ENCODE measurements around the gene GPS1.

The GPS1 gene

GRCh38 chr17:82014971-82015310 lies 36.8 kb upstream of the GPS1 start:
- DNase-seq, result no peak

GRCh38 chr17:82015311-82015971 lies 36.3 kb upstream of the GPS1 start:
- DNase-seq, result no peak

- no peak for DNase-seq
Measured at GRCh38 chr17:82016061-82016874, 35.4 kb upstream of the GPS1 start.

- DNase-seq, result no peak
Measured at GRCh38 chr17:82016875-82017459, 34.7 kb upstream of the GPS1 start.

GRCh38 chr17:82017612-82018151 lies 34.0 kb upstream of the GPS1 start:
- no peak for DNase-seq

- no peak for DNase-seq
Measured at GRCh38 chr17:82018152-82018988, 33.3 kb upstream of the GPS1 start.

- no peak for DNase-seq
Measured at GRCh38 chr17:82018989-82019689, 32.6 kb upstream of the GPS1 start.

GRCh38 chr17:82019690-82020571 lies 31.8 kb upstream of the GPS1 start:
- DNase-seq, result peak; percentile 51

- DNase-seq, result no peak
Measured at GRCh38 chr17:82020572-82021106, 31.1 kb upstream of the GPS1 start.

- peak; percentile 41 for DNase-seq
Measured at GRCh38 chr17:82021107-82021899, 30.4 kb upstream of the GPS1 start.

GRCh38 chr17:82021900-82022309 lies 29.8 kb upstream of the GPS1 start:
- DNase-seq, result no peak

- no peak for DNase-seq
Measured at GRCh38 chr17:82022310-82022980, 29.3 kb upstream of the GPS1 start, which contains the start of gene CENPX. Gene CENPX (minus strand): TSS chr17:82022878. CDS start chr17:82022861, 17 bp downstream.

GRCh38 chr17:82022981-82023446 lies 28.7 kb upstream of the GPS1 start, which contains the start of gene LRRC45:
Gene LRRC45 (plus strand): TSS chr17:82023305. CDS start chr17:82023644, 339 bp downstream.
- DNase-seq, result peak; percentile 100

- no peak for DNase-seq
Measured at GRCh38 chr17:82023447-82024241, 28.1 kb upstream of the GPS1 start.

GRCh38 chr17:82024859-82025258 lies 26.8 kb upstream of the GPS1 start:
- DNase-seq, result no peak

- DNase-seq, result no peak
Measured at GRCh38 chr17:82025401-82026107, 26.1 kb upstream of the GPS1 start.

GRCh38 chr17:82028246-82028645 lies 23.5 kb upstream of the GPS1 start:
- no peak for DNase-seq

Measured in effector CD4-positive, alpha-beta T cell (primary cell).